Measurements from ENCODE around the gene CSTB.

DNA sequence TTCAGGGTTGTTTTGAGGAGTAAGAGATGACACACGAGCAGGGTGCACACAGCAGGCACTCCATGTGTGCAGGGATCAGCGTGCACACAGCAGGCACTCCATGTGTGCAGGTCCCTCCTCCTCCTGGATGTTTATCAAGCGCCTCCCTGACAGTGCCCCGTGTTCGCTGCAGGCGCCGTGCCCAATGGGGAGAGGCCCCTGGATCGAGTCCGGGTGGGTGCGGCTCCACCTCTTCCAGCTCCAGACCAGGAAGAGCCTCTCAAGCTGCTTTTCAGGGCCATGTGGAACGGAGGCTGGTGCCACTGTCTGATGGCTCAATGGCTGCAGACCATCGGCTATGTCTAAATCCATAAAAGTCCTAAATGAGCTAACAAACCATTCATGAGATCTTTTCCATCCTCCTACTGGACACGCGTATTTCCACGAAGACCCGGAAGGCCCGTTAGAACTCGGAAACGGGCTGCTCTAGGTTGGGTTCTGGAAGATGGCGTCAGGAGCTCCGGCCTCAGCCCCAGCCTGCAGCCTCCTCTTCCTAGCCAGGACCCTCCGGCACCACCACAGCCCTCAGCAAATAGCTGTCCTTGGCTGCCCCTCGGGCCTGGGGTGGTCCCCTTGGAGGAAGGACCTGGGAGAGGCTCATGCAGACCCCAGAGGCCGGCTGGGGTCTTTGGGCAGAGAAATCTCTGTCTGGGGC, 49.3 kb upstream of the CSTB start:
- TF ChIP-seq, protein P1, sequence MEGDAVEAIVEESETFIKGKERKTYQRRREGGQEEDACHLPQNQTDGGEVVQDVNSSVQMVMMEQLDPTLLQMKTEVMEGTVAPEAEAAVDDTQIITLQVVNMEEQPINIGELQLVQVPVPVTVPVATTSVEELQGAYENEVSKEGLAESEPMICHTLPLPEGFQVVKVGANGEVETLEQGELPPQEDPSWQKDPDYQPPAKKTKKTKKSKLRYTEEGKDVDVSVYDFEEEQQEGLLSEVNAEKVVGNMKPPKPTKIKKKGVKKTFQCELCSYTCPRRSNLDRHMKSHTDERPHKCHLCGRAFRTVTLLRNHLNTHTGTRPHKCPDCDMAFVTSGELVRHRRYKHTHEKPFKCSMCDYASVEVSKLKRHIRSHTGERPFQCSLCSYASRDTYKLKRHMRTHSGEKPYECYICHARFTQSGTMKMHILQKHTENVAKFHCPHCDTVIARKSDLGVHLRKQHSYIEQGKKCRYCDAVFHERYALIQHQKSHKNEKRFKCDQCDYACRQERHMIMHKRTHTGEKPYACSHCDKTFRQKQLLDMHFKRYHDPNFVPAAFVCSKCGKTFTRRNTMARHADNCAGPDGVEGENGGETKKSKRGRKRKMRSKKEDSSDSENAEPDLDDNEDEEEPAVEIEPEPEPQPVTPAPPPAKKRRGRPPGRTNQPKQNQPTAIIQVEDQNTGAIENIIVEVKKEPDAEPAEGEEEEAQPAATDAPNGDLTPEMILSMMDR (IDR thresholded peaks at IDR 0.05), result no peak
- TF ChIP-seq EP300 (IDR thresholded peaks at IDR 0.05), result no peak
